H9 (cell line): ENCODE results near the gene COL5A3. TPM values are rescaled to one million over a fixed set of nuclear protein-coding genes. Genes with fewer than 3 reads are reported as not detected.
A peak's percentile ranks its signal among the peaks of the same experiment; 100 is the strongest.

Experiments
- DNase-seq: peaks from one replicate; pipeline ENCODE4 v3.0.0-alpha.2; 2017
- H2AFZ ChIP-seq: one replicate; pipeline ENCODE4 v1.6.1; 2013; ENCODE audit warnings: mild to moderate bottlenecking, low read length, control low read depth, moderate library complexity
- H2AK5ac ChIP-seq: 2 replicates; pipeline ENCODE4 v1.6.1; 2013; ENCODE audit warnings: low read length, control low read depth, mixed read lengths; ENCODE audit not compliant: insufficient read length
- H2BK120ac ChIP-seq: one replicate; pipeline ENCODE4 v1.6.1; 2013; ENCODE audit warnings: low read depth, mild to moderate bottlenecking, low read length, control low read depth, inconsistent platforms; ENCODE audit not compliant: poor library complexity, severe bottlenecking
- H2BK12ac ChIP-seq: 2 replicates; pipeline ENCODE4 v1.6.1; 2013; ENCODE audit warnings: low read length, control low read depth, mixed read lengths, low read depth; ENCODE audit not compliant: insufficient read length
- H2BK15ac ChIP-seq: 2 replicates; pipeline ENCODE4 v1.6.1; 2013; ENCODE audit warnings: low read depth, low read length, control low read depth
- H2BK20ac ChIP-seq: one replicate; pipeline ENCODE4 v1.6.1; 2013; ENCODE audit warnings: low read depth, mild to moderate bottlenecking, low read length, control low read depth, inconsistent platforms; ENCODE audit not compliant: poor library complexity, severe bottlenecking
- H2BK5ac ChIP-seq: 2 replicates; pipeline ENCODE4 v1.6.1; 2013; ENCODE audit warnings: low read length, control low read depth, mixed read lengths; ENCODE audit not compliant: insufficient read length
- H3K14ac ChIP-seq: 2 replicates; pipeline ENCODE4 v1.6.1; 2013; ENCODE audit warnings: low read length, control low read depth; ENCODE audit not compliant: insufficient read depth
- H3K18ac ChIP-seq: 2 replicates; pipeline ENCODE4 v1.6.1; 2013; ENCODE audit warnings: low read depth, mild to moderate bottlenecking, mixed read lengths, low read length, control low read depth; ENCODE audit not compliant: insufficient read length
- H3K23ac ChIP-seq: 2 replicates; pipeline ENCODE4 v1.6.1; 2013; ENCODE audit warnings: low read length, control low read depth, mixed read lengths, low read depth; ENCODE audit not compliant: insufficient read length
- H3K23me2 ChIP-seq: 2 replicates; pipeline ENCODE4 v1.6.1; 2013; ENCODE audit warnings: low read depth, mild to moderate bottlenecking, mixed read lengths, low read length, control low read depth; ENCODE audit not compliant: insufficient read length, poor library complexity, severe bottlenecking
- H3K27ac ChIP-seq: 2 replicates; pipeline ENCODE4 v1.5.1; 2013; ENCODE audit warnings: low read length, control low read depth, mixed read lengths, low read depth; ENCODE audit not compliant: insufficient read length
- H3K27me3 ChIP-seq: 2 replicates; pipeline ENCODE4 v1.6.1; 2013; ENCODE audit warnings: low read length, control low read depth, inconsistent platforms; ENCODE audit not compliant: insufficient read depth
- H3K4ac ChIP-seq: 2 replicates; pipeline ENCODE4 v1.6.1; 2013; ENCODE audit warnings: low read depth, mild to moderate bottlenecking, control low read depth, inconsistent platforms, low read length, moderate library complexity
- H3K4me1 ChIP-seq: 2 replicates; pipeline ENCODE4 v1.6.1; 2013; ENCODE audit warnings: low read length, control low read depth, inconsistent platforms; ENCODE audit not compliant: insufficient read depth
- H3K4me2 ChIP-seq: 2 replicates; pipeline ENCODE4 v1.6.1; 2013; ENCODE audit warnings: low read length, control low read depth, mixed read lengths; ENCODE audit not compliant: insufficient read length, insufficient read depth
- H3K56ac ChIP-seq: 2 replicates; pipeline ENCODE4 v1.6.1; 2013; ENCODE audit warnings: low read depth, mild to moderate bottlenecking, mixed read lengths, low read length, control low read depth; ENCODE audit not compliant: insufficient read length
- H3K79me1 ChIP-seq: 2 replicates; pipeline ENCODE4 v1.6.1; 2013; ENCODE audit warnings: low read depth, mild to moderate bottlenecking, moderate library complexity, low read length, control low read depth, inconsistent platforms; ENCODE audit not compliant: insufficient read depth, poor library complexity, severe bottlenecking
- H3K79me2 ChIP-seq: 2 replicates; pipeline ENCODE4 v1.6.1; 2013; ENCODE audit warnings: low read length, control low read depth, inconsistent platforms; ENCODE audit not compliant: insufficient read depth
- H3K9ac ChIP-seq: 2 replicates; pipeline ENCODE4 v1.6.1; 2013; ENCODE audit warnings: low read length, control low read depth, mixed read lengths; ENCODE audit not compliant: insufficient read length; ENCODE audit errors: extremely low read depth
- H3K9me3 ChIP-seq: one replicate; pipeline ENCODE4 v1.6.1; 2013; ENCODE audit warnings: low read depth, low read length, inconsistent platforms; ENCODE audit not compliant: control insufficient read depth
- H3T11ph ChIP-seq: one replicate; pipeline ENCODE4 v1.6.1; 2013; ENCODE audit warnings: mild to moderate bottlenecking, low read length, control low read depth, inconsistent platforms
- H4K20me1 ChIP-seq: one replicate; pipeline ENCODE4 v1.6.1; 2013; ENCODE audit not compliant: control insufficient read depth, insufficient read length, insufficient read depth
- H4K5ac ChIP-seq: 2 replicates; pipeline ENCODE4 v1.6.1; 2013; ENCODE audit warnings: low read depth, mild to moderate bottlenecking, mixed read lengths, low read length, control low read depth; ENCODE audit not compliant: insufficient read length
- H4K8ac ChIP-seq: replicated peaks from 2 replicates; pipeline ENCODE4 v1.6.1; 2013; ENCODE audit warnings: low read length, control low read depth, mixed read lengths, low read depth; ENCODE audit not compliant: insufficient read length
- H4K91ac ChIP-seq: 2 replicates; pipeline ENCODE4 v1.6.1; 2013; ENCODE audit warnings: low read depth, mild to moderate bottlenecking, moderate library complexity, mixed read lengths, low read length, control low read depth; ENCODE audit not compliant: insufficient read length
- H3K27ac Mint-ChIP-seq, 3 experiments: 2 replicates in 2 of 3; 3 replicates in 1 of 3; pipeline ENCODE4 v1.8.0; 2020 to 2021; ENCODE audit warnings: mixed read lengths in 3 of 3, mild to moderate bottlenecking in 1 of 3, moderate library complexity in 1 of 3
- H3K27me3 Mint-ChIP-seq: 2 replicates; pipeline ENCODE4 v1.8.0; 2021; ENCODE audit warnings: low read depth, mild to moderate bottlenecking, moderate library complexity, mixed read lengths
- H3K36me3 Mint-ChIP-seq, 3 experiments: 2 replicates in 2 of 3; 3 replicates in 1 of 3; pipeline ENCODE4 v1.8.0; 2020 to 2021; ENCODE audit warnings: low read depth in 3 of 3, mixed read lengths in 3 of 3; ENCODE audit not compliant: insufficient read depth in 1 of 3
- H3K4me1 Mint-ChIP-seq, 2 experiments: 2 replicates each; pipeline ENCODE4 v1.8.0; 2020; ENCODE audit warnings: mixed read lengths in 2 of 2
- H3K4me3 Mint-ChIP-seq, 2 experiments: 2 replicates in 1 of 2; 3 replicates in 1 of 2; pipeline ENCODE4 v1.8.0; 2020 to 2021; ENCODE audit warnings: mild to moderate bottlenecking in 2 of 2, mixed read lengths in 2 of 2, moderate library complexity in 1 of 2
- H3K9me3 Mint-ChIP-seq, 2 experiments: 2 replicates in 1 of 2; 3 replicates in 1 of 2; pipeline ENCODE4 v1.8.0; 2020; ENCODE audit warnings: mild to moderate bottlenecking in 2 of 2, mixed read lengths in 2 of 2, moderate library complexity in 1 of 2
- WGBS: extraction: QIAGEN DNeasy Blood & Tissue Kit; methylation state at CpG from one replicate; pipeline ENCODE4 v1.1.7; 2013; ENCODE audit warnings: missing lambda C conversion rate, low lambda C conversion rate, mixed read lengths; ENCODE audit not compliant: insufficient read length; ENCODE audit errors: extremely low coverage; 5-methylcytosine and 5-hydroxymethylcytosine counted together
- total RNA-seq: library from RNA; stranded (reverse); gene quantifications from 2 replicates; pipeline ENCODE4 v1.2.1, GENCODE V29; 2021
- TF ChIP-seq, protein P1 (sequence below): fragments of 200-600 bp; sonication (generic); conservative IDR thresholded peaks from 3 replicates; pipeline ENCODE4 v1.8.0; 2021; ENCODE audit warnings: antibody characterized with exemption, mild to moderate bottlenecking

Gene COL5A3
- total RNA-seq, 1 experiment from 2014 or later: 0.72 TPM

DNA sequence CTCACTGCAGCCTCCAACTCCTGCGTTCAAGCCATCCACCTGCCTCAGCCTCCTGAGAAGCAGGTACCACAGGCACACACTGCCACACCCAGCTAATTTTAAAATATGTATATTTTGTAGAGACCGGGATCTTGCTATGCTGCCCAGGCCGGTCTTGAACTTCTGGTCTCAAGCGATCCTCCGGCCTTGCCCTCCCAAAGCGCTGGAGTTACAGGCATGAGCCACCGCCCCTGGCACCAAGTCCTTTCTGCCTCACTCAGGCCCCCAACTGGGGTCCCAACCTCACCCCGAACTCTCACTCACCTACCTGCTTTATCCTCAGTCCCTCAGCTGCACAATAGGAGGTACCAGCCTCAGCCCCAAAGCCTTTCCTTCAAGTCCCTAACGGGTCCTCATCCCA is 635 bp upstream of the COL5A3 start:
- no peaks in the 10 kb centered on the region for H3K79me2 ChIP-seq
- Mint-ChIP-seq H3K36me3 (no peaks in the 10 kb centered on the region; a peak in 1 of 7 replicates), H3K9me3 (peaks cover 1 to 2% of the 10 kb centered on the region in 2 experiments; a peak in 2 of 5 replicates), H3K27ac (no peak overlapping the region; a peak in 1 of 7 replicates), H3K4me1 (peaks cover 17 to 26% of the 10 kb centered on the region in 2 experiments), H3K4me3 (peak overlapping the region in 1 of 2 experiments; percentile 4; a peak in 1 of 5 replicates), H3K27me3 (peaks cover 77% of the 10 kb centered on the region)
- no peak overlapping the region for H3K27ac ChIP-seq
- H3K18ac ChIP-seq: no peak overlapping the region
- no peak overlapping the region for H2BK12ac ChIP-seq
- no peak overlapping the region for H4K5ac ChIP-seq
- H3K4me1 ChIP-seq: peaks cover 5% of the 10 kb centered on the region; the same call in 1 of the 2 replicates
- H3K4me2 ChIP-seq: no peak overlapping the region
- H4K91ac ChIP-seq: no peak overlapping the region
- no peak overlapping the region for H2BK15ac ChIP-seq
- no peaks in the 10 kb centered on the region for H3K23me2 ChIP-seq
- H4K8ac ChIP-seq: no peak overlapping the region
- no CpG with 5 or more reads among the region's 9 CpGs for WGBS
- H2BK20ac ChIP-seq: no peak overlapping the region
- no peak overlapping the region for H3K9ac ChIP-seq
- no peak for DNase-seq
- H2AFZ ChIP-seq: no peak overlapping the region
- TF ChIP-seq, protein P1, sequence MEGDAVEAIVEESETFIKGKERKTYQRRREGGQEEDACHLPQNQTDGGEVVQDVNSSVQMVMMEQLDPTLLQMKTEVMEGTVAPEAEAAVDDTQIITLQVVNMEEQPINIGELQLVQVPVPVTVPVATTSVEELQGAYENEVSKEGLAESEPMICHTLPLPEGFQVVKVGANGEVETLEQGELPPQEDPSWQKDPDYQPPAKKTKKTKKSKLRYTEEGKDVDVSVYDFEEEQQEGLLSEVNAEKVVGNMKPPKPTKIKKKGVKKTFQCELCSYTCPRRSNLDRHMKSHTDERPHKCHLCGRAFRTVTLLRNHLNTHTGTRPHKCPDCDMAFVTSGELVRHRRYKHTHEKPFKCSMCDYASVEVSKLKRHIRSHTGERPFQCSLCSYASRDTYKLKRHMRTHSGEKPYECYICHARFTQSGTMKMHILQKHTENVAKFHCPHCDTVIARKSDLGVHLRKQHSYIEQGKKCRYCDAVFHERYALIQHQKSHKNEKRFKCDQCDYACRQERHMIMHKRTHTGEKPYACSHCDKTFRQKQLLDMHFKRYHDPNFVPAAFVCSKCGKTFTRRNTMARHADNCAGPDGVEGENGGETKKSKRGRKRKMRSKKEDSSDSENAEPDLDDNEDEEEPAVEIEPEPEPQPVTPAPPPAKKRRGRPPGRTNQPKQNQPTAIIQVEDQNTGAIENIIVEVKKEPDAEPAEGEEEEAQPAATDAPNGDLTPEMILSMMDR: no peak
- no peak overlapping the region for H3K23ac ChIP-seq
- no peak overlapping the region for H2BK5ac ChIP-seq
- no peak overlapping the region for H3T11ph ChIP-seq
- H3K79me1 ChIP-seq: no peaks in the 10 kb centered on the region
- no peak overlapping the region for H3K14ac ChIP-seq
- no peaks in the 10 kb centered on the region for H3K9me3 ChIP-seq
- peaks cover 4% of the 10 kb centered on the region for H3K27me3 ChIP-seq
- no peak overlapping the region for H2BK120ac ChIP-seq
- H2AK5ac ChIP-seq: no peak overlapping the region
- no peaks in the 10 kb centered on the region for H4K20me1 ChIP-seq
- no peak overlapping the region for H3K4ac ChIP-seq
- no peak overlapping the region for H3K56ac ChIP-seq
